Ovary (tissue), 3 donors: Measurements from ENCODE around the gene KIAA0825.

ENCODE experiments used
- CTCF ChIP-seq, 3 donors: fragments of 450-650 bp in 2 of 3; fragments of 200-600 bp in 1 of 3; IDR thresholded peaks; one replicate each; pipeline versions ENCODE4 v1.5.1 to v1.8.0; 2016 to 2022; ENCODE audit warnings: antibody characterized with exemption in 3 of 3, mild to moderate bottlenecking in 1 of 3
- EP300 ChIP-seq: sonication (generic); formaldehyde crosslinking; IDR thresholded peaks from one replicate; pipeline ENCODE4 v1.6.1; 2017; ENCODE audit warnings: antibody characterized with exemption
- POLR2A ChIP-seq: fragments of 450-650 bp; IDR thresholded peaks from one replicate; pipeline ENCODE4 v1.6.1; 2017; ENCODE audit warnings: antibody characterized with exemption, mild to moderate bottlenecking, moderate library complexity
- donor health status: DM: no; HTN: no; CAD: no.

- TF ChIP-seq CTCF (IDR thresholded peaks at IDR 0.05) (no peak), POLR2A (no peak), EP300 (no peak)
Measured at GRCh38 chr5:94174748-94175411, 443.5 kb downstream of the KIAA0825 start.
